ENCODE results near the gene PHLDB2.

DNA sequence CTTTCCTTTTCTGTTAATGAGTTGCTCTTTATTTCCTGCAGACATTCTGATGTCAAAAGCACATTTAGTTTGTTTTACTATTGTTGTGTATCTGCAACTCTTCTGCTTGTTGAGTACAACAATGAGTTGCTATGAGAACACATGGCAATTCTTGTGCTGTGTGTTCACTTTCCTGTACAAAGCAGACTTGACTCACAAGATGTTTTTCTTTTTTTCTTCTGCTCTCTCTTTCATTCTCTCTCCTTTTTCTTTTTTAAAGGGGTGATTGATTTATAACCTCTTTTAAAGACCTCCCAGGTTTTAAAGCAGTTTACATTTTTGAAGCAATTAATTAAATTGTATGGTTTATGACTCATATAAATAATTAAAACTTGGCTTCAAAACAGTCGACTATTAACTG, 88.2 kb downstream of the PHLDB2 start:
- TF ChIP-seq, protein P1, sequence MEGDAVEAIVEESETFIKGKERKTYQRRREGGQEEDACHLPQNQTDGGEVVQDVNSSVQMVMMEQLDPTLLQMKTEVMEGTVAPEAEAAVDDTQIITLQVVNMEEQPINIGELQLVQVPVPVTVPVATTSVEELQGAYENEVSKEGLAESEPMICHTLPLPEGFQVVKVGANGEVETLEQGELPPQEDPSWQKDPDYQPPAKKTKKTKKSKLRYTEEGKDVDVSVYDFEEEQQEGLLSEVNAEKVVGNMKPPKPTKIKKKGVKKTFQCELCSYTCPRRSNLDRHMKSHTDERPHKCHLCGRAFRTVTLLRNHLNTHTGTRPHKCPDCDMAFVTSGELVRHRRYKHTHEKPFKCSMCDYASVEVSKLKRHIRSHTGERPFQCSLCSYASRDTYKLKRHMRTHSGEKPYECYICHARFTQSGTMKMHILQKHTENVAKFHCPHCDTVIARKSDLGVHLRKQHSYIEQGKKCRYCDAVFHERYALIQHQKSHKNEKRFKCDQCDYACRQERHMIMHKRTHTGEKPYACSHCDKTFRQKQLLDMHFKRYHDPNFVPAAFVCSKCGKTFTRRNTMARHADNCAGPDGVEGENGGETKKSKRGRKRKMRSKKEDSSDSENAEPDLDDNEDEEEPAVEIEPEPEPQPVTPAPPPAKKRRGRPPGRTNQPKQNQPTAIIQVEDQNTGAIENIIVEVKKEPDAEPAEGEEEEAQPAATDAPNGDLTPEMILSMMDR (IDR thresholded peaks at IDR 0.05) = no peak
- TF ChIP-seq POLR2A (IDR thresholded peaks at IDR 0.05) (no peak), POLR2AphosphoS5 (IDR thresholded peaks at IDR 0.05) (no peak)

All from breast epithelium (tissue), 3 donors.